Nephron progenitor cell (in vitro differentiated cells): ENCODE results near the gene MYO1D.

ENCODE experiments used
- DNase-seq: peaks from one replicate; pipeline ENCODE4 v3.0.0; 2021
- H3K27ac Mint-ChIP-seq: 2 replicates; pipeline ENCODE4 v1.8.0; 2021; ENCODE audit warnings: mild to moderate bottlenecking, moderate library complexity, mixed read lengths
- H3K27me3 Mint-ChIP-seq: 2 replicates; pipeline ENCODE4 v1.8.0; 2021; ENCODE audit warnings: mild to moderate bottlenecking, low read depth, mixed read lengths; ENCODE audit not compliant: poor library complexity
- H3K36me3 Mint-ChIP-seq: 2 replicates; pipeline ENCODE4 v1.8.0; 2021; ENCODE audit warnings: low read depth, mixed read lengths
- H3K4me1 Mint-ChIP-seq: 2 replicates; pipeline ENCODE4 v1.8.0; 2021; ENCODE audit warnings: mixed read lengths
- H3K4me3 Mint-ChIP-seq: 2 replicates; pipeline ENCODE4 v1.8.0; 2021; ENCODE audit warnings: mild to moderate bottlenecking, moderate library complexity, mixed read lengths
- H3K9me3 Mint-ChIP-seq: 2 replicates; pipeline ENCODE4 v1.8.0; 2021; ENCODE audit warnings: mild to moderate bottlenecking, moderate library complexity, mixed read lengths
- CTCF ChIP-seq: fragments of 200-600 bp; sonication (generic); IDR thresholded peaks from 2 replicates; pipeline ENCODE4 v1.5.0; 2021; ENCODE audit warnings: antibody characterized with exemption

Gene MYO1D

GRCh38 chr17:32733401-32733800 lies 143.5 kb downstream of the MYO1D start:
- H3K27ac Mint-ChIP-seq, result no peak overlapping the region
- no peak overlapping the region for H3K4me3 Mint-ChIP-seq
- TF ChIP-seq CTCF, result no peak
- no peaks in the 10 kb centered on the region for H3K4me1 Mint-ChIP-seq
- H3K9me3 Mint-ChIP-seq, result no peaks in the 10 kb centered on the region
- DNase-seq, result no peak
- H3K27me3 Mint-ChIP-seq, result no peaks in the 10 kb centered on the region
- H3K36me3 Mint-ChIP-seq, result no peaks in the 10 kb centered on the region

GRCh38 chr17:32732900-32733299 lies 144.0 kb downstream of the MYO1D start:
- Mint-ChIP-seq H3K36me3 (no peaks in the 10 kb centered on the region), H3K4me3 (no peak overlapping the region), H3K9me3 (no peaks in the 10 kb centered on the region), H3K27me3 (no peaks in the 10 kb centered on the region), H3K27ac (no peak overlapping the region), H3K4me1 (no peaks in the 10 kb centered on the region)
- no peak for DNase-seq
- TF ChIP-seq CTCF, result no peak

- no peaks in the 10 kb centered on the region for H3K9me3 Mint-ChIP-seq
Measured at GRCh38 chr17:32732296-32732642, 144.7 kb downstream of the MYO1D start.

GRCh38 chr17:32731556-32732295 lies 145.2 kb downstream of the MYO1D start:
- Mint-ChIP-seq H3K4me1 (peaks cover 4% of the 10 kb centered on the region), H3K27me3 (no peaks in the 10 kb centered on the region), H3K4me3 (no peak overlapping the region), H3K27ac (no peak overlapping the region), H3K9me3 (no peaks in the 10 kb centered on the region), H3K36me3 (no peaks in the 10 kb centered on the region)
- DNase-seq, result no peak
- no peak for TF ChIP-seq CTCF

More at GRCh38 chr17:32732296-32732642, 144.7 kb downstream of the MYO1D start:
- Mint-ChIP-seq H3K27ac (no peak overlapping the region), H3K36me3 (no peaks in the 10 kb centered on the region), H3K4me3 (no peak overlapping the region), H3K4me1 (peaks cover 2% of the 10 kb centered on the region), H3K27me3 (no peaks in the 10 kb centered on the region)
- no peak for TF ChIP-seq CTCF
- DNase-seq, result no peak

- Mint-ChIP-seq H3K4me1 (peaks cover 11% of the 10 kb centered on the region), H3K4me3 (no peak overlapping the region), H3K36me3 (peaks cover 28% of the 10 kb centered on the region), H3K27me3 (no peaks in the 10 kb centered on the region), H3K27ac (no peak overlapping the region), H3K9me3 (peaks cover 26% of the 10 kb centered on the region)
- no peak for DNase-seq
- no peak for TF ChIP-seq CTCF
Measured at GRCh38 chr17:32727681-32728080, 149.2 kb downstream of the MYO1D start.

GRCh38 chr17:32725697-32726096 lies 151.2 kb downstream of the MYO1D start:
- Mint-ChIP-seq H3K36me3 (peaks cover 28% of the 10 kb centered on the region), H3K4me3 (no peak overlapping the region), H3K9me3 (peaks cover 26% of the 10 kb centered on the region), H3K4me1 (peaks cover 11% of the 10 kb centered on the region), H3K27me3 (no peaks in the 10 kb centered on the region), H3K27ac (no peak overlapping the region)
- no peak for DNase-seq
- no peak for TF ChIP-seq CTCF
